ENCODE data around the gene LDB2.
A peak's percentile ranks its signal among the peaks of the same experiment; 100 is the strongest.

The LDB2 gene

DNA sequence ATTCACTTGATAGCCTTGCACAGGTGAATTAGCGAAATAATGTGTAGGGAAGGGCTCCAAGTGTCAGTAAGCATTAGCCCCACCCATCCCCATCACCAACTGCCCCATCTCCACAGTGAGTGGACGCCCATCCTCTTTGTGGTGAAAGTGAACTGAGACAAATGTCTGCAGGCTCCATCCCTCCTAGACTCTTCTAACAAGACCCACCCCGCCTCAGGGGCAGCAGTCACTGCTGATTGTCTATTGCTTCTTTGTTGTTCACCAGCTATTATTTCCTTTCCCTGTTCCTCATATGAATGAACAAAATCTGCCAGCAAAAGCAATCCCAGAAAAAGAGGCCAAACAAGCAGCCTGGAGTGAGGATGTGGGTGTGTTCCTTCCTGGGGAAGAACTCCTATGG lies 96.4 kb downstream of the LDB2 start:
- DNase-seq (ENCODE audit: low spot score): no peak

DNA sequence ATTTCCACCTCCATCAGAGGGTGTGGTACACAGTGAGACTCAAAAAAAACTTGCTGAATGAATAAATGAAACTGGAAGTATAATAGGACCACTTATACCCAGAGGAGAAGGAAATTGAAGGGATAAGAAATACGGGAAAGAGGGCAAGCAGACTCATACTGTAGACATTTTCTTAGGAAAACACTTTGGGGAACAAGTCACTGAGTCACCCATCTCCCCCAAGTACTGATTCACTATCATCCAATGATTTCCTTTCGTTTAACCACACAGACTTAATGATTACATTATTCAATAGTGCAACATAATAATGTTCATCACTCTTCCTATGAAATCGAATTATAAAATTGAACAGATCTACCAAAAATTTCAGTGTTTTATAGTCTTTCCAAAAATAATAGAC lies 97.1 kb downstream of the LDB2 start:
- DNase-seq (ENCODE audit: low spot score): no peak

DNA sequence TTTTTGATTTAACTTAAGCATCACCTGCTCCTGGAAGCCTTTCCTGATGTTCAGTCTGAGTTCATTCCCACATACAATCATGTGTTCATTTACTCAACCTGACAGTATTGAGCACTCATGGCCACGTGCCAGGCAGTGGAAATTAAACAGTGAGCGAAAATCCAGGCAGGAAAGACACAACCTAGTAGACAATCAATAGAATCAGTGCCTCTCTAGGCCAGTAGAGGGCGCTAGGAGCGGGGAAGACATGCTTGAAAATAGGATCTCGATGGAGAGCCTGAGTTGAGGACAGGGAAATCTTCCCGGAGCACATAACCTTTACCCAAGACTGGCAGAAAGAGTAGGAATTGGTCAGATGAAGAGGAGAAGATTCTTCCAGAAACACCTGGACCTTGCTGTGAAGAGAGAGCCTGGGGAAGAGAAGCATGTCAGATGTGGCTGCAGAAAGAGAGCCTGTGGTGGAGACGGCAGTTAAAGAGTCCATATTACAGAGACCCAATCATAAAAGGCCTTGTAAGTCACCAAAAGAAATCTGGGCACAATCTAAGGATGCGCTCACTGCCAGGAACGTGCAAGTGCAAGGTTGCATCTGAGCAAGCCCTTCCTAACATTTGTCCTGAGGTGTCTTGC lies 103.5 kb downstream of the LDB2 start:
- peak; percentile 59 for DNase-seq (ENCODE audit: low spot score)

DNA sequence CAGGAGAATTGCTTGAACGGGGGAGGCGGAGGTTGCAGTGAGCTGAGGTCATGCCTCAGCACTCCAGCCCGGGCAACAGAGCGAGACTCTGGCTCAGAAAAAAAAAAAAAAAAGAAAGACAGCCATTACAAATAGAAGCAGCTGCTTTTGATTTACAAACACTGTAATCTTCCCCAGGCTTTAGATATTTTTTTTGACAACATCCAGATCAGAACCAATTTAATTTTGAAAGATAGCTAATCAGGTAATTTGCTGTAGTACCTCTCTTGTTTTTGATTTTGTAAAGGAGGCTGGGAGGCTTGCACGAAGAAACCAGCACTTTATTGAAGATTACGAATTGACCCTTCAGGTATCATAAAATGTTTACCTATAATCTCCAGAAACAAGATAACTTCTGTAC lies 107.0 kb downstream of the LDB2 start:
- DNase-seq (ENCODE audit: low spot score): no peak

DNA sequence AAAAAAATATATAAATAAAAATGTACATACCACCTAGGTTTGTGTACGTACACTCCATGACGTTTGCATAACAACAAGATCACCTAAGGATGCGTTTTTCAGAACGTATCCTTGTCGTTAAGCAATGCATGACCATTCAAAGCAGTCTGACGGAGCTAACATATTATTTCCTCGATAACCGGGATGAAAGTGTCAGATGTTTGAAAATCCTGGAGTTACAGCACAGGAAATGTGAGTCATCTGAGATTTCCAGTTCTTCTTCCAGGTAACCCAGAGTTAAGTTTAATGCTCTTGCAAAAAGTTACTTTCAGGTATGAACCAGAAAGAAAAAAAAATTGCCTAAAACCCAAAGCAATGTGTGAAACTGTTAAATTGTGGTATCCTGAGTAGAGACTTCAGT lies 107.9 kb downstream of the LDB2 start:
- no peak for DNase-seq (ENCODE audit: low spot score)

DNA sequence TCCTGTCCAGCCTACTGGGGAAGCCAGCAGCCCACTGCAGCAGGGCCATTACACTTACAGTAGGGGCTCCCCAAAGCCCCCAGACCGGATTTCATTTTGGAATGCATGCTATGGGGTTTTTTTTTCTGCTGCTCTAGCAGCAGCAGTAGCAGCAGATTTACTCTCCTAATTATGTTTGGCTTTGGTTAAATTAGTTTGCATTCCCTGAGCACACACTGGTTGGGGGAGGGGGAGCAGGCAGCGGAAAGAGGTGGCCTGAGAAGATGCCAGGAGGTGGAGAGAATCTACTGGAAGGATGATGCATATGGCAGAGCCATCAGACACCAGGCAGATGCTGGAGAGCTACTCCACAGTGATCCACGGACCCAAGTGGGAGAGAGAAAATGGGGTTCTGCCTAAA lies 109.6 kb downstream of the LDB2 start:
- DNase-seq (ENCODE audit: low spot score): no peak

DNA sequence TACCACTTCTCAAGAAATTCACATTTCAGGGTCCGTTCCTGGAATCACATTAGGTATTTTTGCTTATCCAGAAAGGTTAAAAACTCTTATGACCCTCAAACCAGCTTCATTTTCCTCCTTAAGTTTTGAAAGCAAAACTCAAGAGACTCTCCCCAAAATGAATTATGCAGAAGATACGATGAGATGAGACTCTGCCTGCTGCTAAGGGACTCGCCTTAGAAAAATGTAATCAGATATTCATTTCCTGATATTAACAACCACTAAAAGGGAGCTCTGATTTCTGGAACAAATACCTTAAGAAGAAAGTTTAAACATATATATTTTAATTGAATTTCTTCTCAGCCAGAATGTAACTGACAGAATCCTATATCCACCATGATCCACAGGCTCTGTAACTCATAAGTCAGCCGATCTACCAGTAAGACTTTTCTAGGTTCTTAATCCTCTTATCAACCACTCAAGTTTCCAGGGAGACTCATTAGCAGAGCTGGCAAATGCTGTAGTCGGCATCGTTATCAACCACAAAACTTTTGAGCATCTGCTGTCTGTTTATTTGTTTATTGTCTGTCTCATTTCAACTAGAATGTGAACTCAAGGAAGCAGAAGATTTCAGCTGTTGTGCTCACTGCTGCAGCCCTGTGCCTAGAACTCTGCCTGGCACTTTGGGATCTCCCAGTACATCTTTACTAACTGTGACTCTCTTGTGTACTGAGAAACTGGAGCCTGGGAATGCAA lies 112.5 kb downstream of the LDB2 start:
- no peak for DNase-seq (ENCODE audit: low spot score)

DNA sequence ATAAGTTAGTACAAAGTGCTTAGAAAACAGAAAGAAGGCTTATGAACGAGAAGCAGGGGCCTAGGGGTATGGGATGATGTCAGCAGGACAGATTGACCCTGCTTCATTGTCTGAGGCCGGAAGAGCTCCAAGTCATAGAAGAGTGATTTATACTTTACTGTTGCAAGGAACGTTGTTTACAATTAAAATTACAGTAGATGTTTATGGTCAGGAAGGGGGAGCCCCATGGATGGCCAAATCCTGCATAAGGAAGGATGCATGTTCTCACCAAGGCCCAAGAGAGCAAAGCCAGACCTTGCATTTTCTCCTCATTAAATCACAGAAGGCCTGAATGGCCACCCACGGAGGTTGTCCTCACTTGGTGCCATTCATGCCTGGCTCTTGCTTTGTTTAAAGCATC lies 115.3 kb downstream of the LDB2 start:
- no peak for DNase-seq (ENCODE audit: low spot score)

DNA sequence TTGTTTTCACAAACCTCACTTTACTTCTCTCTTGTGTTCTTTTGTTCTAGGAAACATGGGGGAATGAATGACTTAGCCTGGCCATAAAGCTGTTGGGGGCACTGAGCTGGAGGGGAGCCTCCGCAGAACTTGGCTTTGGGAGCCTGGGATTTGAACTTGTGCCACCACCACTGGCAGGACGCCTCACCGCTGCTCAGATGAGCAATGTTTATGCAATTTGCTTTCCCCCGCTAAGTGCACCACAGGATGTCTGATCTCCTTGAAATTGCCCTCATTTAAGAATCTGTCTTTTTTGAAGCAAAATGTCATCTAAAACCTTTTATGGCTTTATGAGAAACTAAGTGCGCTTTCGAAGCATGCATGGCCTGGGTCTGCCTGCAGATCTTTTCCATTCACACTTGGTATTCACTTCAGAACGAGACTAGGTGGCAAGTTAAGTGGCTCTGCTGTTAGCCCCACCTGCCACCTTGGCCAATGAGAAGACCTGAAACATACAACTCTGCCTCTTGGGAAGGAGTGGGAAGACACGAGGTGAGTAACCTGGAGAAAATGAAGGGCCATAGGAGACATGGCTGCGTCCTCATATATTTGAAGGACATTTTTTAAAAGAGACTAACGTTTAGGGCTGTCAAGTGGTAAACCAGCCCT lies 119.3 kb downstream of the LDB2 start:
- DNase-seq (ENCODE audit: low spot score): no peak

DNA sequence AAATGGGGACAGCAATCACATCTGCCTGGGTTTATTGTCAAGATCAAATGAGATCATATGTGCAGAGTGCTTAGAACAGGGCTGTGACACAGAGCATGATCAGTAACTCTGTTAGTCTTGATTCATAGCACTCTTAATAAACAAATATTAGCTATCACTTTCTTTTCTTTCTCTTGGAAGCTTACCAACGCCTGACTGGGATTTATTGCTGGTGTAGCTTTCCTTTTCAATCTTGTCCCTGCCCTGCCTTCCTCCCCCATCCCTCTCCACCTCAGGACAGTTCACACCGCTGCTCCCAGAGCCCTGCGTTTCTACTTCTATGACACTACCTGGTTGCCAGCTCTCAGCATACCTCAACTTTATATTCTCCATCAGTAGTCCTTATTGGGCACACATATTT lies 120.7 kb downstream of the LDB2 start:
- DNase-seq (ENCODE audit: low spot score): no peak

DNA sequence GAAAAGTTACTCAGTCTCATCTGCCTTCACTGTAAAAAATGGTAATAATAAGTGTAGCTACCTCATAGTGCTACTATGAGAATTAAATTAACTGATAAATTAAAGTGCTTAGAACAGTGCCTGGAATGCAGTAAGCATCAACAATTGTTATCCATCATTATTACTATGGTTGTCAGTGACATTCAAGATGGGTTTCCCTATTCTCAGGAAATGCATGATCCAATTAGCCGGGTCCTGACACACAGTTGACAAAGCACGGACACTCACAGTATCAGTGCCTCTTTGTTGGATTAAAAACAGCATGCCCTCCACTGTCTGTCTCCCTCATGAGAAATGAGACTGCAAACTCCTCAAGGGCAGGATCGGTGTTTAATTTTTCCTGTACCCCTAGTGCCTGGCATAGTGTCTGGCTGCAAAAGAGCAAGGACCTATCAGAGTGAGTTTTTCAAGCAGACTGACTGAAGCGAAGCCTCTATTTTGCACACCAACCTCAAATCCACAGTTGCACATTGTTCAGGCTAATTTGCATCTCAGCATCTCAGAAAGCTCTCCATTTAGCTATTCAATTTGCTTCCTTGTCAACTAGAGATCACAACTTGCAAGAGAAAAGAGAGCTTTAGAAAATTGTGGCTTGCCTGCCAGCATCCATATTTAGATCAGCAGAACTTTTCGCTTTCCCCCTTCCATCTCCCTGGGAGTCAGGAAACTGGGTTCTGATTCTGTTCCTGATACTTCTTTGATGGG lies 122.9 kb downstream of the LDB2 start:
- DNase-seq (ENCODE audit: low spot score): peak; percentile 61

DNA sequence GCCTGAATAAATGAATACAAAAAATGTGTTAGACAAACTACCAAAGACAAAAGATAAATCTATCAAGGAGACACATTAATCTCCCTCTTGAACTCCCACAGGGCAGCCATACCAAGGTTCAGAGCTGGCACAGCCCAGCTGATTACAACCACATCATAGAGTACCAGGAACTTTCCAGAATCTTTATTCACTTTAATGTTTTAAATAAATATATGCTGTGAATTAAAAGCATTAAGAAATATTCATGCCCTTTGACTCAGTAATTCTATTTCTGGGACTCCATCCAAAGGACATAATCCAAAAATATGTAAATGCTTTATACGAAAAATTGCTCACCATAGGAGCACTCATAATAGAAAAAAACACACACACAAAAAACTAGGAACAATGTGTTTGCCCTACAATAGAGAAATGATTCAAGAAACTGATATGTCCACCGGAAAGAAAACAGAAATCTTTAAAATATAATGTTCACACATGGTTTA lies 126.0 kb downstream of the LDB2 start:
- DNase-seq (ENCODE audit: low spot score): no peak

DNA sequence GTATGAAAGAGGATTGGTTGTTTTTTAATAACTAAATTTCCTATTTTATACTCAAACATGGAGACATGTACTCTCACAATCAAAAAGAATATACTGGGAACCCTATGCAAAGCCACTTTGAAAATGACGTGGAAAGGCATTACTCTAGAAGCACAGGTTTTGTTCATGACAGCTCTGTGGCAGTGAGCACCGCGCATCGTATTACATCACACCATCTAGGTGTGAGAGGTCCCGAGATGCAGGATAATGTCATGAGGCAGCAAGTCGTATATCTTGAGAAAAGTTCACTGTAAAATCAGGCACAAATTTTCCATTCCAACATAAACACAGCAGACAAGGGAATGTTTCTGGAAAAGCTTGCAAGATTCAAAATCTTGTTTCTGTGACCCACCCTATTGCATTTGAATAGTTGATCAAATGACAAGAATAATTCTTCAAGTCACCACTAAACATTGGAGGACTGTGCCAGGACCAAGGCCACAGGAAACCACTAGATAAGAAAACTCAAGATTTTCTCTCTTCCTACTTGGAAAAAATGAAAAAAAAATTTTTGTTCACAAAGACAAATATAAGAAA lies 127.6 kb downstream of the LDB2 start:
- no peak for DNase-seq (ENCODE audit: low spot score)

DNA sequence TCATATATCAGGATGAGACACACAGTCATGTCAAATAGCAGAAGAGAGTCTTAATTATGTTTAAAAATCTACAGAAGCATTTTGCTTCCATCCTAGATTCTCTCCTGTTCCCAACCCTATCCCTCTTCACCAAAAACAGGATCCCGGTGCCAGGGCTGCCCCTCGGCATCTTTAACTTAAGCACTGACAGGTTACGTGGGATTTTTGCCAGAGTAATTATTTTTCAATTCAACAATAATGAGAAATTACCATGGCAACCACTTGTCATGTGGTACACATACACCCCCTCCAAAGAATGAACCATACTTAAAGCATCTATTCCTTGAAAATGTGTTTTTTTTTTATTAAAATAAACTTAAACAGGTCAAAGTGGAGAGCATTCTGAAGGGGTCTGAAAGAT lies 130.6 kb downstream of the LDB2 start:
- DNase-seq (ENCODE audit: low spot score): no peak

DNA sequence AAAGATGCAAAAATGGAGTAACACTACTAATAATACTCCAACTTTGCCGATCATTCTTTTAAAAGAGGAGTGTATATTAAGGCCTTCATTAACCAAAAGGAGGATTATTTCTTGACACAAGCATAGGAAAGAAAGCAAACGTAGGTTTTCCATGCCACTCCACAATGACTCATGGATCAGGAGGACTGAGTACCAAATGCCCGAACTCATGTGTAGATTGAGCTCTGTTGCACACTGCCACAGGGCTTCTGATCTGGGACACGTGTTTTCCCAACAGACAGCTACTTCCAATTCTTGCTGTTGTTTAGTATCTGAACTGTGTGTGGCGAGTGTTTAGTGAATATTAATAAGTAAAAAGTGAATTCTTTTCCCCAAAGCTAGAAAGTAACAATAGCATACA lies 131.2 kb downstream of the LDB2 start:
- DNase-seq (ENCODE audit: low spot score): no peak

DNA sequence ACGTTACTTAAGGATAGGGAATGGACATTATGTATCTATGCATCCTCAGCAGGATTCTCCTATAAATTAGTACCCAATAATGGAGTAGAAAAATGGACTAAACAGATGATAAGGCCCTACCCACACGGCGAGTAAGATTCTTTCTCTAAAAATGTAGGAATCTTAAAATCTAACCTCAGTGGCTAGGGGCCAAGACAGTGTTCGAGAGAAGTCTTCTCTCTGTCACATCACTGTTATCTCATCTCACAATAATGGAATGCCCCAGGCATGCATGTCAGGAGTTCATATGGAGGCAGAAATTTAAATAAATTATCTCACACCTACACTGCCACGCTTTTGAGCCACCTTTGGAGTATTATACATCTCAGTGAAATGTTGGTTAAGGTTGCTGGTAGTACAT lies 132.9 kb downstream of the LDB2 start:
- no peak for DNase-seq (ENCODE audit: low spot score)

DNA sequence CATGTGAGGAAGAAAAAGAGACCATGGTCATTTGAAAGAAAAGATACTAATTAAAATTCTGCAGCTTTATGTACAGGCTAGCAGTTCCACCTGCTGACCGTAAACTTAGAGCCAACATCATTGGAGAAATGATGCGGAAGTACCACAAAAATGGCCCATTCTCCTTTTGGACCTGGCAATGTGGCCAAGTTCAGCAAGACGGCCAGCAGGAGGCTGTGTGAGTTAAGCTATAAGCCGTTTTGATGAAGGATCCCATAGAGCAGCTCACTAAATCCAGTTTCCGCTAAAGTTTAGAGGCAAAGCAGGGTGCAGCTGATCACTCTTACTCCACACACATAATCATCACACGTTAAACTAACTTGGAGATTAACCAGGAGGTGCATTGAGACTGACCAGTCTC lies 133.8 kb downstream of the LDB2 start:
- peak; percentile 31 for DNase-seq (ENCODE audit: low spot score)

DNA sequence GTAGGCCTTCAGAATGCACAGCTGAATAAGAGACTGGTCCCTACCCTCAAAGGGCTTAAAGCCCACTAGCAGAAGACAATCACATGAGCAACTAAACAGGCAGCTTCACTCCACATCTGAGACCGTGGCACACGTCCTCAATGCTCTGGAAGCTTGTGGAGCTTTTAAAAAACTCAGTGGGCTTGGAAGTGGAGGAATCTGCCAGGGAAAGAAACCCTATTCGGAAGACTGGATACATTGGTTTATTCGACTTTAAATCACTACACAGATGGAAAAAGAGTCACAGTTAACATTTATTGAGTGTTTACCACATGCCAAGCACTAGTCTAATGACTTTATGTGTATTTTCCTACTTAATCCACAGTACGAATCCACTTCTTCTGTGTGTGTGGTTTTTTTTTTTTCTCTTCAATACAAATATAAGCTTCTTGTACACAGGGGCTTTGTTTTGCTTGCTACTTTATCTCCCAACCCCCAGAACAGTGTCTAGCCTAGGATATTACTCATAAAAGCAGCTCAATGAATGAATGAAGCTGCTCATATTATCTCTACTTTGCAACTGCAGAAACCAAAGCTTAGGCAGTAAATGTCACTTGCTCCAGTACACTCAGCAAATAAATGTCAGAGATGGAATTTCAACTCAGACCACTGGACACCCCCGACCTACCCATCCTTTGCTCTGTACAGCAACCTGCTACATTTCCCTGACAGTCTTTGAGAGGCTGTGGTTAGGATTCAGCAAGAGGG lies 137.7 kb downstream of the LDB2 start:
- no peak for DNase-seq (ENCODE audit: low spot score)

DNA sequence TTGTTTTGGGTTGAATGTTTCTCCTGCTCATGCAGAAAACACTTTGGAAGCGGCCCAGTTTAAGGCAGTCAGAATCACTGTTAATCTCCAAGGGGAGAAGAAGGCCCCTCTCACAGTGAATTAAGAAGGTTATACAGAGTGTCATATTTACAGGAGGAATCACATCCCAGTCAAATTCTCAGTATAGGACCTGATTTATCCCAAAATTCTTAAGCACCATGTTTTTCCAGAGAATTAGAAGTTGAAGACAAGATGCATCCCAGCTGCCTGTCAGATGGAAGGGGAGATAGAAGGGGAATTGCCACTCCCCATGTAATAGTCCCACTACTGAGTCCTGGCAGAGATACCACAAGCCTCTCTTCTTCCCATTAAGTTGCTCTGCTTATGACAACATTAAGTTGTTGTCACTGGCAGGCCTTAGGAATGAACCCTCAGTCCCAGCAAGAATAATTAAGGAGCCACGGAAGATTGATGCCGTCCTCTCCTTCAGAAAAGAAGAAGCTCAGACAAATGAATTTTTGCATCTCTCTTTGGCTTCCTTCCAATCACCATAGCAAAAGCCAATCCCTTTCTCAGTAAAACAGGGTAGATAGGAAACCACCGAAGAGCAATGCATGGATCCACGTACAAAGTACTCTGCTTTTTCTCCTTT lies 138.4 kb downstream of the LDB2 start:
- no peak for DNase-seq (ENCODE audit: low spot score)

DNA sequence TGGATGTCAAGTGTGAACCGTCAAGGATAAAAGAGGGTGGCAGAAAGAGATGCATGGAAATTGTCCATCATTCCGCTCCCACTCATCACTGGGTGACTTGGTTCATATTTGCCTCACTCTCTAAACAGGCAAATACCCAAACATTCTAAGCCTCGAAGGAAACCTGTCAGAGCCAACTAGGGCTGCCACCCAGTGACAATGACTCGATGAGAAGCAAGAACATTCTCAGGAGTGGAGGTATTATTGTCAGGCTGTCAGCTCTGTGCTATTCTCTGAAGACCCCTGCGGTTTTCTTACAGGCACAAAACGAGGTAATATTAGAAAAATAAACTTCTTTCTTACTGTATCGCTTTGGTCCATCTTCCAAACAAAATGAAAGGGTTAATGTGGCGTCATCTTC lies 139.6 kb downstream of the LDB2 start:
- no peak for DNase-seq (ENCODE audit: low spot score)

DNA sequence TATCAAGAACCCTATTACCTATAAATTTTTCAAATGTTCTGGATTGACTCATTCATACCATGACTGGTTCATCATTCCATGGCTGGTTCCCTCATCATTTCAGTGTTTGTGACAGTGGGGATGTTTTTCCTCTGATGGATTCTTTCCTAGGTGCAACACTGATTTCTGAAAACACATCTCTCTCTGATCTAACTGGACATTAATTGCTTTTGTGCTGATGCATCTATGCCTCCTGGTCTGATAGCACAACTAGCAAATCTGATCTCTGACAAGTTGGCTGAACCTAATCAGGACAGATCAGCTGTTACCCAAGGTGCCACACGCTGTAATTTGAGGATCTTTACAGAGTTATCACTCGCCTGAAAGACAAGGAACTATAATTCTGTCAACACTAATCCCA lies 140.2 kb downstream of the LDB2 start:
- DNase-seq (ENCODE audit: low spot score): no peak
